ENCODE data around the gene HAND2. TPM values are rescaled to one million over a fixed set of nuclear protein-coding genes. Genes with fewer than 3 reads are reported as not detected.

HAND2 gene
- total RNA-seq, 1 donor from 2014 or later = not detected

DNA sequence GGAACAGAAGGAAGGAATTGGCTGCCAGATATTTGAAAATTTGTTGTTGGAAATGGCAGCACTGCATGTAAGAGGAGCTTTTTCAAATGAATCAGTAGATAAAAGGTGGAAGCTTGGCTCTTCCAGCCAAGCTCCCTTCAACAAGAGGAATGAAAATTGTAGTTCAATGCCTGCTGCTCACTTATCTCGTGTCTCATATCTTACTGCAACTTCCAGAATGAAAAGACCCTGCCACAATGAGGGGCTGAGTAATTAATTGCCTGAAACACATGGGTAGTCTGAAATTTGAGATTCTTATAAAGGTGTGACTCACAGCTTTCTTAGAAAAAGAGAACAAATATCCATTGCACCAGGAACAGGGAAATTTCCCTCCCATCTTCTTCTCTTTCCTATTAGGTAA lies 53.0 kb downstream of the HAND2 start:
- Mint-ChIP-seq H3K27ac (ENCODE audit: unreplicated experiment) (no peak overlapping the region), H3K4me3 (ENCODE audit: unreplicated experiment) (no peak overlapping the region), H3K36me3 (ENCODE audit: unreplicated experiment) (no peaks in the 10 kb centered on the region), H3K9me3 (ENCODE audit: unreplicated experiment) (no peaks in the 10 kb centered on the region), H3K27me3 (ENCODE audit: unreplicated experiment) (no peaks in the 10 kb centered on the region), H3K4me1 (ENCODE audit: low read depth, unreplicated experiment) (peaks cover 6% of the 10 kb centered on the region)
- DNase-seq = no peak
- TF ChIP-seq, protein P1, sequence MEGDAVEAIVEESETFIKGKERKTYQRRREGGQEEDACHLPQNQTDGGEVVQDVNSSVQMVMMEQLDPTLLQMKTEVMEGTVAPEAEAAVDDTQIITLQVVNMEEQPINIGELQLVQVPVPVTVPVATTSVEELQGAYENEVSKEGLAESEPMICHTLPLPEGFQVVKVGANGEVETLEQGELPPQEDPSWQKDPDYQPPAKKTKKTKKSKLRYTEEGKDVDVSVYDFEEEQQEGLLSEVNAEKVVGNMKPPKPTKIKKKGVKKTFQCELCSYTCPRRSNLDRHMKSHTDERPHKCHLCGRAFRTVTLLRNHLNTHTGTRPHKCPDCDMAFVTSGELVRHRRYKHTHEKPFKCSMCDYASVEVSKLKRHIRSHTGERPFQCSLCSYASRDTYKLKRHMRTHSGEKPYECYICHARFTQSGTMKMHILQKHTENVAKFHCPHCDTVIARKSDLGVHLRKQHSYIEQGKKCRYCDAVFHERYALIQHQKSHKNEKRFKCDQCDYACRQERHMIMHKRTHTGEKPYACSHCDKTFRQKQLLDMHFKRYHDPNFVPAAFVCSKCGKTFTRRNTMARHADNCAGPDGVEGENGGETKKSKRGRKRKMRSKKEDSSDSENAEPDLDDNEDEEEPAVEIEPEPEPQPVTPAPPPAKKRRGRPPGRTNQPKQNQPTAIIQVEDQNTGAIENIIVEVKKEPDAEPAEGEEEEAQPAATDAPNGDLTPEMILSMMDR (IDR thresholded peaks at IDR 0.05; ENCODE audit: partially characterized antibody, unreplicated experiment) = no peak

Other genes starting within 250 kb of the HAND2 start
- 66.9 TPM for gene HMGB2, start 195.9 kb downstream of the HAND2 start, total RNA-seq (ENCODE audit: unreplicated experiment)
- 24.1 TPM for gene SAP30, start 159.3 kb downstream of the HAND2 start, total RNA-seq (ENCODE audit: unreplicated experiment)
- not detected for gene SCRG1, start 131.1 kb downstream of the HAND2 start, total RNA-seq (ENCODE audit: unreplicated experiment)